Measurements from ENCODE around the gene SFR1.

GRCh38 chr10:104139221-104139620, 17.2 kb downstream of the SFR1 start:
- TF ChIP-seq, protein P1, sequence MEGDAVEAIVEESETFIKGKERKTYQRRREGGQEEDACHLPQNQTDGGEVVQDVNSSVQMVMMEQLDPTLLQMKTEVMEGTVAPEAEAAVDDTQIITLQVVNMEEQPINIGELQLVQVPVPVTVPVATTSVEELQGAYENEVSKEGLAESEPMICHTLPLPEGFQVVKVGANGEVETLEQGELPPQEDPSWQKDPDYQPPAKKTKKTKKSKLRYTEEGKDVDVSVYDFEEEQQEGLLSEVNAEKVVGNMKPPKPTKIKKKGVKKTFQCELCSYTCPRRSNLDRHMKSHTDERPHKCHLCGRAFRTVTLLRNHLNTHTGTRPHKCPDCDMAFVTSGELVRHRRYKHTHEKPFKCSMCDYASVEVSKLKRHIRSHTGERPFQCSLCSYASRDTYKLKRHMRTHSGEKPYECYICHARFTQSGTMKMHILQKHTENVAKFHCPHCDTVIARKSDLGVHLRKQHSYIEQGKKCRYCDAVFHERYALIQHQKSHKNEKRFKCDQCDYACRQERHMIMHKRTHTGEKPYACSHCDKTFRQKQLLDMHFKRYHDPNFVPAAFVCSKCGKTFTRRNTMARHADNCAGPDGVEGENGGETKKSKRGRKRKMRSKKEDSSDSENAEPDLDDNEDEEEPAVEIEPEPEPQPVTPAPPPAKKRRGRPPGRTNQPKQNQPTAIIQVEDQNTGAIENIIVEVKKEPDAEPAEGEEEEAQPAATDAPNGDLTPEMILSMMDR (IDR thresholded peaks at IDR 0.05 in 8 of 11, conservative IDR thresholded peaks at IDR 0.05 in 3 of 11): peak in 1 of 11 experiments; percentile 14
- TF ChIP-seq POLR2A (IDR thresholded peaks at IDR 0.05) (no peak), POLR2AphosphoS5 (IDR thresholded peaks at IDR 0.05) (no peak)

Data from spleen (tissue), 7 donors.